SU-DHL-6 (cell line): ENCODE results near the gene ANKRD44.

Experiments
- CTCF ChIP-seq: fragments of 200-600 bp; sonication (generic); IDR thresholded peaks from one replicate; pipeline ENCODE4 v1.5.1; 2017; ENCODE audit warnings: antibody characterized with exemption, mild to moderate bottlenecking, low read length, moderate library complexity; ENCODE audit not compliant: insufficient read depth, poor library complexity, severe bottlenecking
- EZH2phosphoT487 ChIP-seq: fragments of 200-600 bp; sonication (generic), shearing (Covaris generic); conservative IDR thresholded peaks from 2 replicates; pipeline ENCODE4 v1.6.1; 2018; ENCODE audit warnings: mild to moderate bottlenecking, antibody characterized with exemption, low read length, moderate library complexity, mixed read lengths

- TF ChIP-seq CTCF (no peak), EZH2phosphoT487 (no peak)
Measured at GRCh38 chr2:197157879-197158537, 152.6 kb downstream of the ANKRD44 start.
